ENCODE results near the gene MSMO1.

Gene MSMO1

DNA sequence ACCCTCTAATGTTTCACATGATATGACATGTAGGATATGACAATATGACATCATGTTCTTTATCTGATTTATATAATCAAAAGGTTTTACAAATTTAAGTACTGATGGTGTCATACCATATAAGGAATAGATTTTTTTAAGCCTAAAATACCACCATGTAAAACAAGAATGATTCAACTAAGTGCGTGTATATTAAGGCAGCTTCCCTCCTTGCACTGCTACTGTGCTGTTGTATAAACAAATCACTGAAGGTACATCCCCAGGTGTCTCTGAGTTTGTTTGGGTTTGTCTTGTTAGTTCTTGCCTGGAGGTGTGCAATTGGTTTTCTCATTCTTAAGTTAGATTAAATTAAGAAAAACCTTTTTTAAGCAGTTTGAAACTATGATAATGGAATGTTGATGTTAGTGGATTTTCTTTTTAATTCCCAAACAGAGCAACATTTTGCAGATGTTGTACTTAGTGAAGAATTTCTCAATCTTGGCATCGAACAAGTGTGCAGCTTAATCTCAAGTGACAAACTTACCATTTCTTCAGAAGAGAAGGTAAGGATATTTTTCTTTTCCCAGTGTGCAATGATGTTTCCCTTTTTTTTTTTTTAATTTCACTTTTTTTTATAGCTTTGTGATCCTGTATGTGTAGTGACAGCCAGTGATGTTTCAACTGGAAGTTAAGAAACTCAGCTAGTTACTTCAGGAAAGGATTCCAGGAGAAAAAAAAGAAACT lies 33.4 kb upstream of the MSMO1 start:
- TF ChIP-seq, protein P1, sequence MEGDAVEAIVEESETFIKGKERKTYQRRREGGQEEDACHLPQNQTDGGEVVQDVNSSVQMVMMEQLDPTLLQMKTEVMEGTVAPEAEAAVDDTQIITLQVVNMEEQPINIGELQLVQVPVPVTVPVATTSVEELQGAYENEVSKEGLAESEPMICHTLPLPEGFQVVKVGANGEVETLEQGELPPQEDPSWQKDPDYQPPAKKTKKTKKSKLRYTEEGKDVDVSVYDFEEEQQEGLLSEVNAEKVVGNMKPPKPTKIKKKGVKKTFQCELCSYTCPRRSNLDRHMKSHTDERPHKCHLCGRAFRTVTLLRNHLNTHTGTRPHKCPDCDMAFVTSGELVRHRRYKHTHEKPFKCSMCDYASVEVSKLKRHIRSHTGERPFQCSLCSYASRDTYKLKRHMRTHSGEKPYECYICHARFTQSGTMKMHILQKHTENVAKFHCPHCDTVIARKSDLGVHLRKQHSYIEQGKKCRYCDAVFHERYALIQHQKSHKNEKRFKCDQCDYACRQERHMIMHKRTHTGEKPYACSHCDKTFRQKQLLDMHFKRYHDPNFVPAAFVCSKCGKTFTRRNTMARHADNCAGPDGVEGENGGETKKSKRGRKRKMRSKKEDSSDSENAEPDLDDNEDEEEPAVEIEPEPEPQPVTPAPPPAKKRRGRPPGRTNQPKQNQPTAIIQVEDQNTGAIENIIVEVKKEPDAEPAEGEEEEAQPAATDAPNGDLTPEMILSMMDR (IDR thresholded peaks at IDR 0.05; ENCODE audit: control insufficient read depth, extremely low read depth, insufficient read depth) = no peak
- DNase-seq (ENCODE audit: low read depth) = no peak
- no peak overlapping the region for H3K4me3 ChIP-seq (ENCODE audit: low read depth, low read length)

GRCh38 chr4:165294907-165295306 lies 32.6 kb upstream of the MSMO1 start:
- H3K4me3 ChIP-seq (ENCODE audit: low read depth, low read length) = no peak overlapping the region
- no peak for DNase-seq (ENCODE audit: low read depth)
- TF ChIP-seq, protein P1 (IDR thresholded peaks at IDR 0.05; ENCODE audit: control insufficient read depth, extremely low read depth, insufficient read depth) = no peak

GRCh38 chr4:165297626-165298025 lies 29.8 kb upstream of the MSMO1 start:
- TF ChIP-seq, protein P1 (IDR thresholded peaks at IDR 0.05; ENCODE audit: control insufficient read depth, extremely low read depth, insufficient read depth) = no peak
- DNase-seq (ENCODE audit: low read depth) = no peak

DNA sequence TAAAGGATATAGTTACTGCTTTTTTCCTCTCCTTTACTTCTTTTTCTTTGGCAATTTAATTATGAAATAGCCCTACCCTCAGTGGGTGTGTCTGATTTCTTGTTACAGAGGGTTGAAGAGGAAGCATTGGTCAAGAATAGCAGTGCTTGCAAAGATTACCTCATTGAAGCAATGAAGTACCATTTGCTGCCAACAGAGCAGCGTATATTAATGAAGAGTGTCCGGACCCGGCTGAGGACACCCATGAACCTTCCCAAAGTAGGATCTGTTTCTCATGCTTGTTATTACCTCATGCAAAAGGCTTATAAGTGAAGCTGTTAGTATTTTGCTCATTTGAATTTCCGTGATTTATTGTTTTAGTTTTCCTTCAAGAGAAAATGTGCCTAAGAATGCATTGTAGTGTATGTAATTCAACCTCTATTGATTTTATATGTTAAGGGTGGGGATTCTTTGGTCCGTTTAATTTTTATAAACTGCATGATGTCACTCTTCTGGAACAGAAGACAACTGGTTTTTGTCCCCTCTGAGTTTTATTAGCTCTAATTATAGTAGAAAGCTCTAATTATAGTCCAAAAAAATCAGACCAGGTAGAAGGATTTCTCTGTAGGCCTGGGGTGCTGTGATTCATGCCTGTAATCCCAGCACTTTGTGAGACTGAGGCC lies 27.9 kb upstream of the MSMO1 start:
- no peak for DNase-seq (ENCODE audit: low read depth)
- TF ChIP-seq, protein P1 (IDR thresholded peaks at IDR 0.05; ENCODE audit: control insufficient read depth, extremely low read depth, insufficient read depth) = no peak

More at GRCh38 chr4:165297626-165298025, 29.8 kb upstream of the MSMO1 start:
- H3K4me3 ChIP-seq (ENCODE audit: low read depth, low read length) = no peak overlapping the region

DNA sequence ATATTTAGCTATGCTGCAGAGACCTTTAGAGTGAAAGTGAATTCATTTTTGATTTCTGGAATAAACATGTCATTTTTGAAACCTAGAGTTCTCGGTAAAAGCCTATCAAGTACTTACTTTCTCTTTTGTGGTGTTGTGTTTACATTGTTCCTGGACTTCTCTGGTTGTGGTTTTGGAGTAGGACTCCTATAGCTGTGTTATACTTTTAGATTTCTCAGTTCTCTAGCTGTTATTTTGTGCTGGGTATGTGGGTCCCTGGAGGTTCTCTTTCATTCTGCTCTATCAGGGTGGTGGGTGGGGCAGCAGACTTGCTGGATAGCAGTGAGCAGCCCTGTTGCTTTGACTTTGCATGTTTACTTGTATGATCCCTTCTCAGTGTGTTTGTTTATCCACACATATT lies 25.6 kb upstream of the MSMO1 start:
- DNase-seq (ENCODE audit: low read depth) = no peak
- H3K4me3 ChIP-seq (ENCODE audit: low read depth, low read length) = peak overlapping the region; percentile 27
- TF ChIP-seq, protein P1 (IDR thresholded peaks at IDR 0.05; ENCODE audit: control insufficient read depth, extremely low read depth, insufficient read depth) = no peak

More for the DNA sequence above, 27.9 kb upstream of the MSMO1 start:
- no peak overlapping the region for H3K4me3 ChIP-seq (ENCODE audit: low read depth, low read length)

DNA sequence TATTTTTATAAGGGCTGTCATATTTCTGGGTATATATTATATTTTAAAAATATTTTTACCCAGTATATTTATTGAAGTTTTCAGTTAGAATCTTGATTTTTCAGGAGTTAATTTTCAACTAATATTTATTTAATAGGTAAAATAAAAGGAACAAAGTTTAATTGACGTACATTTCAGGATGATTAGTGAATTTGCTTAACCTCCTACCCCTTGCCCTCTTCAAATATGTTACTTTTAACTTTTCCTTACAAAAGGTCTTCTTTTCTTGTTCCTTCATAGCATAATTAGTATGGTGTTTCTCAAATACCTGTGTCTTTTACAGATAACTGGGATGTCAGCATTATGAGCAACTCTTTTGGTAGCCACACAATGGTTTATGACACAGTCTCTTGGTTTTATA lies 24.8 kb upstream of the MSMO1 start:
- H3K4me3 ChIP-seq (ENCODE audit: low read depth, low read length) = no peak overlapping the region
- TF ChIP-seq, protein P1 (IDR thresholded peaks at IDR 0.05; ENCODE audit: control insufficient read depth, extremely low read depth, insufficient read depth) = no peak
- DNase-seq (ENCODE audit: low read depth) = no peak

Data from LNCaP clone FGC (cell line).